Sigmoid colon (tissue), 7 donors: ENCODE measurements around the gene GABRB1. TPM values are rescaled to one million over a fixed set of nuclear protein-coding genes. Genes with fewer than 3 reads are reported as not detected.

Experiments
- DNase-seq: peaks from one replicate; pipeline ENCODE4 v3.0.0-alpha.2; 2019
- H3K27ac ChIP-seq, 4 donors: fragments of 200-600 bp; sonication (generic); one replicate each; pipeline ENCODE4 v1.5.1; 2016 to 2019; ENCODE audit warnings: mild to moderate bottlenecking in 1 of 4
- H3K27me3 ChIP-seq, 3 donors: fragments of 200-600 bp; sonication (generic); one replicate each; pipeline ENCODE4 v1.5.1; 2019; ENCODE audit warnings: mild to moderate bottlenecking in 1 of 3
- H3K36me3 ChIP-seq, 4 donors: fragments of 200-600 bp; sonication (generic); one replicate each; pipeline ENCODE4 v1.5.1; 2016 to 2019
- H3K4me1 ChIP-seq, 4 donors: fragments of 200-600 bp; sonication (generic); one replicate each; pipeline ENCODE4 v1.5.1; 2017 to 2019
- H3K4me3 ChIP-seq, 4 donors: fragments of 200-600 bp; sonication (generic); one replicate each; pipeline ENCODE4 v1.5.1; 2017 to 2019; ENCODE audit warnings: mild to moderate bottlenecking in 2 of 4, moderate library complexity in 1 of 4
- H3K9me3 ChIP-seq, 4 donors: fragments of 200-600 bp in 3 of 4; sonication (generic) in 3 of 4; one replicate each; pipeline versions ENCODE4 v1.5.1 to v1.6.1; 2013 to 2019
- EP300 ChIP-seq, 4 donors: sonication (generic); formaldehyde crosslinking; IDR thresholded peaks; one replicate each; pipeline ENCODE4 v1.6.1; 2017; ENCODE audit warnings: antibody characterized with exemption in 4 of 4
- POLR2A ChIP-seq, 2 donors: fragments of 450-650 bp; IDR thresholded peaks; one replicate each; pipeline ENCODE4 v1.6.1; 2016; ENCODE audit warnings: antibody characterized with exemption in 2 of 2, mild to moderate bottlenecking in 2 of 2, moderate library complexity in 2 of 2
- POLR2AphosphoS5 ChIP-seq, 4 donors: sonication (generic); formaldehyde crosslinking; IDR thresholded peaks; one replicate each; pipeline ENCODE4 v1.6.1; 2017; ENCODE audit warnings: antibody characterized with exemption in 4 of 4
- WGBS, 2 donors: extraction: QIAGEN DNeasy Blood & Tissue Kit; methylation state at CpG; one replicate each; pipeline ENCODE4 v1.1.7; 2013; 5-methylcytosine and 5-hydroxymethylcytosine counted together
- intact Hi-C: fragments of 100-400 bp; cut with DNase I; formaldehyde crosslinking; loops from one replicate; pipeline ENCODE4 v1.15.1; 2023
- polyA plus RNA-seq, 3 donors: library from polyadenylated mRNA; stranded (reverse); fragments of 200-250 nt; gene quantifications; one replicate each; pipeline ENCODE4 v1.2.3, GENCODE V29; 2013
- total RNA-seq, 4 donors: library from RNA; depleted of rRNA; stranded (reverse); fragments of >200 nt; gene quantifications; one replicate each; pipeline ENCODE4 v1.1.0, GENCODE V29; 2016
- TF ChIP-seq, protein P1 (sequence below), 4 experiments: fragments of 450-650 bp in 3 of 4; fragments of 200-600 bp in 1 of 4; IDR thresholded peaks; one replicate each; pipeline ENCODE4 v1.5.1; 2016 to 2019; ENCODE audit warnings: antibody characterized with exemption in 4 of 4, mild to moderate bottlenecking in 3 of 4, moderate library complexity in 2 of 4
- donor health status: healthy with polysubstance abuse.
- donor health status: Bipolar disorder and iron deficiency.
- donor health status: healthy.

The GABRB1 gene
- total and polyA plus RNA-seq, 7 donors, result 0.22 to 1.7 (median 0.49) TPM; not detected in 2

GRCh38 chr4:47106561-47106960 is 75.2 kb downstream of the GABRB1 start:
- H3K4me3 ChIP-seq, result no peak overlapping the region
- intact Hi-C loops, result no loop called here
- DNase-seq, result no peak
- no peak overlapping the region for H3K27ac ChIP-seq
- TF ChIP-seq, protein P1, sequence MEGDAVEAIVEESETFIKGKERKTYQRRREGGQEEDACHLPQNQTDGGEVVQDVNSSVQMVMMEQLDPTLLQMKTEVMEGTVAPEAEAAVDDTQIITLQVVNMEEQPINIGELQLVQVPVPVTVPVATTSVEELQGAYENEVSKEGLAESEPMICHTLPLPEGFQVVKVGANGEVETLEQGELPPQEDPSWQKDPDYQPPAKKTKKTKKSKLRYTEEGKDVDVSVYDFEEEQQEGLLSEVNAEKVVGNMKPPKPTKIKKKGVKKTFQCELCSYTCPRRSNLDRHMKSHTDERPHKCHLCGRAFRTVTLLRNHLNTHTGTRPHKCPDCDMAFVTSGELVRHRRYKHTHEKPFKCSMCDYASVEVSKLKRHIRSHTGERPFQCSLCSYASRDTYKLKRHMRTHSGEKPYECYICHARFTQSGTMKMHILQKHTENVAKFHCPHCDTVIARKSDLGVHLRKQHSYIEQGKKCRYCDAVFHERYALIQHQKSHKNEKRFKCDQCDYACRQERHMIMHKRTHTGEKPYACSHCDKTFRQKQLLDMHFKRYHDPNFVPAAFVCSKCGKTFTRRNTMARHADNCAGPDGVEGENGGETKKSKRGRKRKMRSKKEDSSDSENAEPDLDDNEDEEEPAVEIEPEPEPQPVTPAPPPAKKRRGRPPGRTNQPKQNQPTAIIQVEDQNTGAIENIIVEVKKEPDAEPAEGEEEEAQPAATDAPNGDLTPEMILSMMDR (IDR thresholded peaks at IDR 0.05), result no peak
- no peak for TF ChIP-seq POLR2AphosphoS5 (IDR thresholded peaks at IDR 0.05)
- no peak for TF ChIP-seq POLR2A (IDR thresholded peaks at IDR 0.05)
- TF ChIP-seq EP300 (IDR thresholded peaks at IDR 0.05), result no peak
- H3K9me3 ChIP-seq, result no peaks in the 10 kb centered on the region
- 80% methylated on average over 1 of the region's 1 CpG for WGBS, 2 donors
- H3K36me3 ChIP-seq, result no peaks in the 10 kb centered on the region
- no peaks in the 10 kb centered on the region for H3K4me1 ChIP-seq
- H3K27me3 ChIP-seq, result no peaks in the 10 kb centered on the region

DNA sequence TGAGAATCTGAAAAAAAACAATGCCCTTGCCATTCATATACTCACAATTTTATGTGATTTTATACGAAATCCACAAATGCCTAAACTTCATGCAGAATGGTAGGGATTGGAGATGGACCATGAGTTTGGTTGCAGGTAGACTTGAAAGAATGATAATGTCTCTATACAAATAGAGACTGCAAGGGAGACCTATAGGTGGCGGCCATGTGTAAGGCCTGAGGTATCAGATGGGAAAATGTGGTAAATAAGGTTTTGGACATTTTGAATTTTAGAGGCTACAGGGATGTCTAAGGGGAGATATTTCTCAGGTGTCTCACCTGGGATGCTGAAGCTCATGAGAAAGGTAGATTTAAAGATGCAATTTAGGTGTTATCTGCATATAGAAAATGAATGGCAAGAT is 78.0 kb downstream of the GABRB1 start:
- no peak overlapping the region for H3K4me3 ChIP-seq
- no peaks in the 10 kb centered on the region for H3K36me3 ChIP-seq
- no peaks in the 10 kb centered on the region for H3K9me3 ChIP-seq
- 81 to 86% methylated on average over 2 of the region's 2 CpGs for WGBS, 2 donors
- no peak for TF ChIP-seq POLR2A (IDR thresholded peaks at IDR 0.05)
- TF ChIP-seq EP300 (IDR thresholded peaks at IDR 0.05), result no peak
- TF ChIP-seq, protein P1 (IDR thresholded peaks at IDR 0.05), result no peak
- TF ChIP-seq POLR2AphosphoS5 (IDR thresholded peaks at IDR 0.05), result no peak
- no peak overlapping the region for H3K27ac ChIP-seq
- intact Hi-C loops, result no loop called here
- no peak for DNase-seq
- H3K27me3 ChIP-seq, result no peaks in the 10 kb centered on the region
- no peaks in the 10 kb centered on the region for H3K4me1 ChIP-seq

DNA sequence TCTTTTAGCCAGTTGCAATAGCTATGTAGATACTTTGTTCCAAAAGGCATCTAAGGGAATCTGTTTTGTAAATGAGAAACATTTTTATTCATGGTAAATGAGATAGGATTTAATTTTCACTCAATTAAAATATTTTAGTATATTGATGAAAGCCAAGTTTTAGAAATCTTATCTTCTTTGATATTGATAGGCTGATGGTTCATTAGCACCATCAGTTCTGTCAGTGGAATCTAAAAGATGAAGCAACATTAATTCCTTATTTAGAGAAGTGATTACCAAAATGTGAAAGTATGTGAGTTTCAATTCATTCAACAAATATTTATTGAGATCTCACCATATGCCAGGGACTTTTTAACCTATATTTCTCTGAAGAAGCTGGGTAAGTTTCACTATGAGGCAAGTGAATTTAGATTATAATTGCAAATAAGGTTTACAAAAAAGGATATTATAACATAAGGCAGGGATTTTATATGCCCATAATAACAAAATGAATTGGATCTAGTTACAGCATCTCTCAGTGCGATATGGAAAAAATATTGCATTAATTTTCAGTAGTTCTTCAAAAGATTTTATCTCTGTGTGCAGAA is 79.3 kb downstream of the GABRB1 start:
- Histone ChIP-seq H3K4me3 (no peak overlapping the region), H3K4me1 (no peaks in the 10 kb centered on the region), H3K36me3 (no peaks in the 10 kb centered on the region), H3K27me3 (no peaks in the 10 kb centered on the region), H3K9me3 (no peaks in the 10 kb centered on the region), H3K27ac (no peak overlapping the region)
- TF ChIP-seq POLR2AphosphoS5 (IDR thresholded peaks at IDR 0.05), result no peak
- TF ChIP-seq, protein P1 (IDR thresholded peaks at IDR 0.05), result no peak
- no peak for TF ChIP-seq EP300 (IDR thresholded peaks at IDR 0.05)
- no peak for TF ChIP-seq POLR2A (IDR thresholded peaks at IDR 0.05)
- intact Hi-C loops, result no loop called here
- WGBS, 2 donors, result 90 to 98% methylated on average over 1 of the region's 1 CpG
- no peak for DNase-seq

- TF ChIP-seq POLR2AphosphoS5 (IDR thresholded peaks at IDR 0.05), result no peak
Measured at GRCh38 chr4:47118192-47118929, 87.0 kb downstream of the GABRB1 start.

GRCh38 chr4:47120783-47121182 is 89.4 kb downstream of the GABRB1 start:
- H3K4me1 ChIP-seq, result no peaks in the 10 kb centered on the region
- 86 to 94% methylated on average over 1 of the region's 1 CpG for WGBS, 2 donors
- intact Hi-C loops, result no loop called here
- no peaks in the 10 kb centered on the region for H3K36me3 ChIP-seq
- H3K4me3 ChIP-seq, result no peak overlapping the region
- no peaks in the 10 kb centered on the region for H3K27me3 ChIP-seq
- H3K27ac ChIP-seq, result no peak overlapping the region
- TF ChIP-seq EP300 (IDR thresholded peaks at IDR 0.05) (no peak), POLR2A (IDR thresholded peaks at IDR 0.05) (no peak), POLR2AphosphoS5 (IDR thresholded peaks at IDR 0.05) (no peak)
- TF ChIP-seq, protein P1 (IDR thresholded peaks at IDR 0.05), result no peak
- DNase-seq, result no peak
- no peaks in the 10 kb centered on the region for H3K9me3 ChIP-seq

More at GRCh38 chr4:47118192-47118929, 87.0 kb downstream of the GABRB1 start:
- Histone ChIP-seq H3K4me1 (no peaks in the 10 kb centered on the region), H3K27ac (no peak overlapping the region), H3K36me3 (no peaks in the 10 kb centered on the region), H3K4me3 (no peak overlapping the region), H3K9me3 (no peaks in the 10 kb centered on the region), H3K27me3 (no peaks in the 10 kb centered on the region)
- DNase-seq, result no peak
- intact Hi-C loops, result no loop called here
- WGBS, 2 donors, result 13 to 54% methylated on average over 3 of the region's 3 CpGs
